Ammon's horn (tissue), 1 donor: ENCODE measurements around the gene SYT1.
"Not testable (repeated sequence)": the region's sequence is repeated elsewhere in the genome, so short reads cannot be mapped to it uniquely, and the experiment has no call there.

ENCODE experiments used
- DNase-seq: peaks from one replicate; pipeline ENCODE4 v3.0.0-alpha.2; 2016; ENCODE audit warnings: low spot score

The SYT1 gene

GRCh38 chr12:79141776-79142175 is 277.2 kb downstream of the SYT1 start:
- no peak for DNase-seq

GRCh38 chr12:79143803-79144202 is 279.2 kb downstream of the SYT1 start:
- no peak for DNase-seq

- DNase-seq = no peak
These were observed 287.4 kb downstream of the SYT1 start for GRCh38 chr12:79151956-79152355.

- no peak for DNase-seq
These were observed 291.1 kb downstream of the SYT1 start for GRCh38 chr12:79155683-79156082.

GRCh38 chr12:79156846-79157463 is 292.4 kb downstream of the SYT1 start:
- no peak for DNase-seq

- DNase-seq = no peak
These were observed 296.8 kb downstream of the SYT1 start for GRCh38 chr12:79161249-79161934.

- DNase-seq = no peak
These were observed 297.7 kb downstream of the SYT1 start for GRCh38 chr12:79162147-79162772.

- DNase-seq = peak; percentile 18
These were observed 298.4 kb downstream of the SYT1 start for GRCh38 chr12:79162948-79163347.

- DNase-seq = no peak
These were observed 300.3 kb downstream of the SYT1 start for GRCh38 chr12:79164890-79165289.

GRCh38 chr12:79168687-79169086 is 304.1 kb downstream of the SYT1 start:
- no peak for DNase-seq

GRCh38 chr12:79174626-79175025 is 310.1 kb downstream of the SYT1 start:
- DNase-seq = peak; percentile 48

- DNase-seq = no peak
These were observed 318.4 kb downstream of the SYT1 start for GRCh38 chr12:79183003-79183402.

GRCh38 chr12:79183926-79184325 is 319.4 kb downstream of the SYT1 start:
- no peak for DNase-seq

- no peak for DNase-seq
These were observed 321.9 kb downstream of the SYT1 start for GRCh38 chr12:79186506-79186905.

GRCh38 chr12:79187032-79187431 is 322.5 kb downstream of the SYT1 start:
- no peak for DNase-seq

- no peak for DNase-seq
These were observed 326.8 kb downstream of the SYT1 start for GRCh38 chr12:79191391-79191790.

- no peak for DNase-seq
These were observed 330.0 kb downstream of the SYT1 start for GRCh38 chr12:79194595-79194994.

- DNase-seq = peak; percentile 10
These were observed 334.6 kb downstream of the SYT1 start for GRCh38 chr12:79199166-79199565.

- no peak for DNase-seq
These were observed 335.6 kb downstream of the SYT1 start for GRCh38 chr12:79200176-79200575.

GRCh38 chr12:79203058-79203647 is 338.6 kb downstream of the SYT1 start:
- DNase-seq = no peak

GRCh38 chr12:79206871-79207270 is 342.3 kb downstream of the SYT1 start:
- no peak for DNase-seq

- DNase-seq = not testable (repeated sequence)
These were observed 345.8 kb downstream of the SYT1 start for GRCh38 chr12:79210403-79210802.

GRCh38 chr12:79217306-79217705 is 352.7 kb downstream of the SYT1 start:
- no peak for DNase-seq
